DMS 273 (cell line): Measurements from ENCODE around the gene TTC27.

Source experiments
- DNase-seq: peaks from one replicate; lab custom pipeline; 2025; ENCODE audit not compliant: unreplicated experiment; lab: John Stamatoyannopoulos, UW

The TTC27 gene

DNA sequence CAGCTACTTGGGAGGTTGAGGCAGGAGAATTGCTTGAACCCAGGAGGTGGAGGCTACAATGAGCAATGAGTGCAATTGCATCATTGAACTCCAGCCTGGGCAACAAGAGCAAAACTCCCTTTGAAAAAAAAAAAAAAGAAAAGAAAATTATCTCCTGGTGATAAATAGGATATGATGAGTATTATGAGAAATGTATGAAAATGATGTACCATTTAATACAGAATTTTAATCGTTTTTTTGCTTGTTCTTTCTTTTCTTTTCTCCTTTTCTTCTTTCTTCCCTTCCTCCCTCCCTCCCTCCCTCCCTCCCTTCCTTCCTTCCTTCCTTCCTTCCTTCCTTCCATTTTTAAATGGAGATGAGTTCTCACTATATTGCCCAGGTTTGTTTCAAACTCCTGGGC, 40.4 kb downstream of the TTC27 start:
- DNase-seq, result no peak

DNA sequence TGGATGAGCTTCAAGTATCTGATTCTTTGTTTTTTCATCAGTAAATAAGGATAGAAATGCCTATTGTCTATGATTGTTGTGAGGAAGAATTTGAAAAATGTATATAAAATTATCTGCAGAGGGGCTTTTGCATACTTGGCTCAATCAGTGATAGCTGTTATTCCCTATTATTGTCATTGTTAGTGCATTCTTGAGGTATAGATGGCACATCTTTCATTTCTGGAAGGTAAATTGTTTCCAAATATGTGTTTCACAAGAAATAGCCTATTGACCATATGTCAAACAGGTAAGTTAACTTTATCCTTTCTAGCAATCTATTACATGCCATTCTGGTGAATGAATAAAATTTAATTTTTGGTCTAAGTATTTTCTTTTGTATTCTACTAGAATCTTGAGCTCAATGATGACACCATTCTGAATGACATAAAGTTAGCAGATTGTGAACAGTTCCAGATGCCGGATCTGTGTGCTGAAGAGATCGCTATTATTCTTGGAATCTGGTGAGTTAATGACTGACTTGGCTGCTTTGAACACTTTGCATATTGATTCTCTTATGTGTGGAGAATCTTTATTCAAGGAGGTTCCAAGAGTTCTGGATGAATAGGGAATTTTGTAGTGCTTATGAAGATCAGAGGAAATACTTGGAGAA, 44.2 kb downstream of the TTC27 start:
- no peak for DNase-seq

DNA sequence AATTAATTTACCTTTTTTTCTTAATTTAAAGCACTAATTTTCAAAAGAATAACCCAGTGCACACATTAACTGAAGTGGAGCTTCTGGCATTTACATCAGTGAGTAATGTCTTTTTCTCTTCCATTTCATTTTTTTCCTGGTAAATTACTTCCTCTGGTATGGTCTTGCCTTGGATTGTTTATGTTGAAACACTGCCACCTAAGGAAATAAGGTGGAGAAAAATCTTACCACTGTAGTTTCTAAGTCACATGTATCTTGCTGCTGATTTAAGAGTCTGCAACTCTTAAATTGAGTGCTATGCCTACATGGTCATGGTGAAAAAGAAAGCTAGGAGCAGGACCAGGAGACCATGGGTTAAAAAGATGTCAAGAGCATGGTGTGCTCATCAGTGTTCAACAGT, 51.0 kb downstream of the TTC27 start:
- no peak for DNase-seq

DNA sequence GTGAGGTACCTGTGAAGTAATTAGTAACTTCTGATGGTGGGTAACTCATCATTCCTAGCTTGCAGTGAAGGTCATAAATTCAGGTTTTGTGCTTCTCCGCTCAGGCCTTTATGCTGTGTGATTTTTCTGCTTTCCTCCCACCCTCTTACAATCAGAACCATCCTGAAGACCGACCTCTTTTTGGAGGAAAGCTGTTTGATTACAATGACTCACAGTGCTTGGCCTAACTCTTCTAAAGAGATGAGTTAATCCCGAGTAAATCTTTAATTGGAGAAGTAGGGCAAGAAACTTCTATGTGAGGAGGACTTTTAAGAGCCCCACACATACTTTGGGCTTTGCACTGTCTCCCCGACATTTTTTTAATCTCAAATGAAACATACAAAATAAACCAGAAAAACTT, 53.1 kb downstream of the TTC27 start:
- DNase-seq, result no peak

DNA sequence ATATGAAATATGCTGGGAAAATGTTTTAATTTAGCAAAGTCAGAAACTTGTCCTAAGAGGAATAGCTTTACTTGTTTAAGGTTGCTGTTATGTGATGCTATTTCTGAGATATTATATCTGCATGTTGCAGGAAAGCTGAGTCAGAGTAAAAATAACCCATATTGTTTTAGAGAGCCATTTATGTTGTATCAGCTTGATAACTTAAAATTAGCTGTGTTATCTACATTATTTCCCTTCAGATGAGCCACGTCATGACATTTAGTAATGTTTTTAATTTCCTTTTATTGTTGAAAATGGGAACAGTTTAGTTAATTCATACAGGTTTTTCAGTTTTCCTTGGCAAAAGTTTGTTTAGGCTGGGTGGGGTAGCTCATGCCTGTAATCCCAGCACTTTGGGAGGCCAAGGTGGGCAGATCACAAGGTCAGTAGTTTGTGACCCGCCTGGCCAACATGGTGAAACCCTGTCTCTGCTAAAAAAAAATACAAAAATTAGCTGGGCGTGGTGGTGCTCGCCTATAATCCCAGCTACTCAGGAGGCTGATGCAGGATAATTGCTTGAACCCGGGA, 55.8 kb downstream of the TTC27 start:
- DNase-seq, result no peak

DNA sequence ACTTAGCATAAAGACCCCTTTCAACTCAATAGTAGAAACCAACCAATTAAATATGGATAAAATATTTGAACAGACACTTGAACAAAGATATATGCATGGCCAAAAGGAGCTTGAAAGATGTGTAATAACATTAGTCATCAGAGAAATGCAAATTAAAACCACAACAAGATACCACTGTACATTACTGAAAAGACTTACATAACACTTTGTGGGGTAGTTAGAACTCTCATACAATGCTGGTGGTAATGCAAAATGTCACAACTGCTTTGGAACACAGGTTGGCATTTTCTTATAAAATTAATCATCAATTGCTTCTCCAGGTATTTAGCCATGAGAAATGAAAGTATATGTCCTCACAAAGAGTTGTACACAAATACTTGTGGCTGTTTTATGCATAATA, 60.7 kb downstream of the TTC27 start:
- no peak for DNase-seq

DNA sequence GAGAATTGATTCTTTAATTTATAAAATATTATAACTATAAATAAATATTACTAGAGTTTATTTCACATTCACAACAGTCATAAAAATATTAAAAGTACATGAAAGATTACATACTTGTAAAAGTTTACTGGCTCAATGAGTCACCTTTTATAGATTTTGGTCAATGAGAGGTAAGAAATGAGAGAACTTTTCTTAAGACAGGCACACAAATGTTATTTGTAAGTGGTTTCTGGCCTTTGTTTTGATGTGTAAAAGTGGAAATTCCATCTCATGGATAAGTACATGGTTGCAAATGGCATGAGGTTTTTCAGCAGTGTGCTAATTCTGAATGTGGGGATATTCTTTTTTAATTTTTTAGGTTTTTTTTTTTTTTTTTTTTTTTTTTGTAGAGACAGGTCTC, 63.8 kb downstream of the TTC27 start:
- DNase-seq, result no peak

DNA sequence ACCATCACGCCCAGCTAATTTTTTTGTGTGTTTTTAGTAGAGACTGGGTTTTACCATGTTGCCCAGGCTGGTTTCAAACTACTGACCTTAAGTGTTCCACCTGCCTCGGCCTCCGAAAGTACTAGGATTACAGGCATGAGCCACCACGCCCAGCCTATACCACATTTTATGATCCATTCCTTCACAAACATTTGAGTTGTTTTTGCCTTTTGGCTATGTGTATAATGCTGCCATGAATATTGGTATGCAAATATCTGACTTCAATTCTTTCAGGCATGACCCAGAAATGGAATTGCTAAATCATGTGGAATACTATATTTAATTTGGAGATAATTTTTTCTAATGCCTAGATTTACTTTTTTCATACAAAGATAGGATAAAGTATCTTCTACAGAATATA, 68.6 kb downstream of the TTC27 start:
- no peak for DNase-seq

DNA sequence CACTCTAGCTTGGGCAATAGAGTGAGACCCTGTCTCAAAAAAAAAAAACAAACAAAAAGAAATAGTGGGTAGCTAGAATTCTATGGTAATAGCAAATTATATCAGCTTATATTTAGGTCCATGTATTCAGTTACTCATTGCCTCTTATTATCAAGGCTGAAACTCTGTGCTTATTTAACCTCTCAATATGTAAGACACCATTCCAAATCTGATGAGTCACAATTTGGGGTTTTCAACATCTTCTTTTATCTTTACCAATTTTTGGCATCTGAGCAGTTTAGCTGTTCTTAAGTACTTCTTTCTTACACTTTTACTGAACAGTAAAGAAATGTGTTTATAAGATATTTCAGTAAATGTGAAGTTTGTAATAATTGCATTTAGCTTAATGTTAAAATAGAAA, 69.3 kb downstream of the TTC27 start:
- DNase-seq, result no peak

DNA sequence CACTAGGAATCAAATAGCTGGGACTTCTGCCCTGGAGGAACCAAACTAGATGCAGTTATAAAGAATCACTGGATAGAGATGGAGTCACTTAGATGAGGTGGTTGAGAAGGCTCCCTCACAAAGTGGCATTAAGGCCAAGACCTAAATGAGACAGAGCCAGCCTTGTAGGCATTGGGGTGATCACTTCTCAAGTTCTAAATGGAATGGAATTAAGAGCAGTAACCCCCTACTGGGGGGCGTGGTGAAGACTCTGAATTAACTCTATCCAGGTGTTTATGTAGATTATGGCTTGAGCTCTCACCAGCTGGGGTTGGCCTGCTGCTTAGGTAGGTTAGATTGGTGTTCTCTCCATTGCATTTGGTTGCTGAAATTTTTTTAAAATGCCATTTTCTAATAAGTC, 71.3 kb downstream of the TTC27 start:
- no peak for DNase-seq

DNA sequence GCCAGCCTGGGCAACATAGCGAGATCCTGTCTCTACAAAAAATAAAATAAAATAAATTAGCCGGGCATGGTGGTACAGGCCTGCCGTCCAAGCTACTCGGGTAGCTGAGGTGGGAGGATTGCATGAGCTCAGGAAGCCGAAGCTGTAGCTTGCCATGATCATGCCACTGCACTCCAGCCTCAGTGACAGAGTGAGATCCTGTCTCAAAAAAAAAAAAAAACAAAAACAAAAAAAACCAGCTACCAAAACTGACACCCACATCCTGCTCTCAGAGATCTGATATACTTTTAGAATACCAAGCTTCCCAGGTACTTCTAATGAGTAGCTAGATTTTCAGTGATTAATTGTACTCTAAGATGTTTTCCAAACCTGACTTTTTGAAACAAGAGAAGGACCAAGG, 74.0 kb downstream of the TTC27 start:
- no peak for DNase-seq

DNA sequence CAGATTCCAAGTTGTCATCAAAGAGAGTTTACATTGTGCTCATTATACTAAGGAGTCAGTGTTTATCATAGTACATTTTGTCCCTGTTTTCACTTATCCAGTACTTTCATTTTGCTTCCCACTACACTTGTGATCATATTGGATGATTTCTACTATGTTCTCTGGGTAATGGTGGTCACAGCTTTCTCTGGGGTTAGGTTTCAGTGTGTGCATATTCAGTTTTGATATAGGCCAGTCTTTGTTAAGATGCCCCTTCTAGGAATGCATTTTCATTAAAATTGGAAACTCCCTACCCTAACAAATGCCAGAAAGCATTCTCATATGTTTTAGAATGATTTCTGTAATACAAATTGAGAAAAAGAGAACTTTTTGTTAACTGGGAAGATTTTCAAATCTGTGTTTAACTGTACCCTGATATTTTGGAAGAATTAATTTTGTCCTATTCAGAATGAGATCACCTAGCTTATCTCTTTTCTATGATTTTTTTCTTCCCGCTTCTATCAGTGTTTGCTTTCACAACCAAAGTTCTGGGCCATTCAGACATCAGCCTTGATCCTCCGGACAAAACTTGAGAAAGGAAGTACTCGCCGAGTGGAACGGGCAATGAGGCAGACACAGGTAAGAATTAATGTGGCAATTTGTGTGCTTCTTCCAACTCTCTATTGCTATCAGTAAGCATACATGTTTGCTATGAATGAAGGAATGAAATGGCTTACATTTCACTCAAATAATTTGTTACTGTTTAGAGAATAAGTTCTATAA, 74.6 kb downstream of the TTC27 start:
- no peak for DNase-seq

DNA sequence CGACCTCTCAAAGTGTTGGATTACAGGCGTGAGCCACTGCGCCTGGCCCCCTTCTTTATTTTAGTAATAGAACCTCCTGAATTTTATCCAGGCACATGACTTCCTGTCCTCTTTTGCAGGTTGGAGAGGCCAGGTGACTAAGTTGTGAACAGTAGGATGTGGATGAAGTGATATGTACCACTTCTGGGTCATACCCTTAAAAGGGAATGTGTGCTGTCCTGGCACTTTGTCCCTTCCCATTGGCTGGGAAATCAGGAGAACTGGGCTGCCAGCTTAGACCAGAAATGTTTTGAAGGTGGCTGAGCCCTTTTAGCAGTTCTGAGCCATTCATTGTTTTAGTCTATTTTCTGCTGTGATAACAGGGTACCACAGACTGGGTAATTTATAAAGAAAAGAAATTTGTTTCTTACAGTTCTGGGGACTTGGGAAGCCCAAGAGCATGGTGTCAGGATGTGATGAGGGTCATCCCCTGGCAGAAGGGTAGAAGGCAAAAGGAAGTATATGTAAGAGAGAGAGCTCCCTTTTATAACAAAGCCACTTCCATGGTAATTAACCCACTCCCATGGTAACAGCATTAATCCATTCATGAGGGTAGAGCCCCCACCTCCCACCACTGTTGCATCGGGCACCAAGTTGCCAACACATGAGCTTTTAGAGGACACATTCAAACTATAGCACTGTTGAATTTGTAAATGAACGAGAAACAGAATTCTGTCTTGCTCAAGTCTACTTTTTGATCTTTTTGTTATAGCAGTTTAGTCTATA, 79.1 kb downstream of the TTC27 start:
- DNase-seq, result no peak

DNA sequence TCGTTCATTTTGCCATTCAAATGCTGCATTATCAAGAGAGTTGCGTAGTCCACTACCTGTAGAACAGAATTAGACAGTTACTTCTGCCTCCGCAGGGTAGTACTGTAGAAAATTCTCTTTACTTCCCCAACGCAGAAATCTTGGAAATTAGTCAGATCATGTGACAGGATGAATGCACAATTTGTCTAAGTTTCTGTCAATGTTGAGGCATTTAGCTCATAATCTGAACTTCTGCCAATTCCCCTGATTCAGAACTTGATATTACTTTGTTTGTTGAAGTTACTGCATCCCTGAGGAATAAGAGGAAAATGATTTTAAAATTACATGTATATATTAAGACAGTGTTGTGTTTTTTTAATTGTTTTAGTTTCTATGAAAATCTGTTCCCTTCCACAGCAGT, 83.4 kb downstream of the TTC27 start:
- DNase-seq, result no peak

DNA sequence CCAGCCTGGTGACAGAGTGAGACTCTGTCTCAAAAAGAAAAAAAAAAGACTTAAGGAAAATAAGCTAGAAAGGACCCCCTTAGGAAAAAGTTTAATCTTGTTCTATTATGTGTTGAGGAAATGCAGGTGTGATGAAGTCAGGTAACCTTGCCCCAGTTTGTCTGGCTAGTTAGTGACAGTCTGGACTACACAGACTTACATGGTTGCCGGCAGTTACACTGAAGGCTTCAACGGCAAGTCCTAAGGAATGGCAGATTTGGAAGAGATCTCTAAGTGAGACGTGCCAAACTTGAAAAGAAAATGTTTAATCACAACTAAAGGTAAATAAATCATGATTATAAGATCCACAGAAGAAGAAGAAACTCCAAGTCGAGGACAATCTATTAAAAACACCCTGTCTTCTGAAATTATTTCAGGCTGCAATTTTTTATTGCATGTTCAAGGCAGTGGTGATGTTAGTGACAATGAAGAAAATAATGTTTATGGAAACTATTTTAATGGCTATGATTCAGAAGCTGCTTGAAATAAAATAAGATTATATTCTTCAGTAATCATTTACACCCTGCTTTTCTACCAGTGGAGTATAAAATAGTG, 84.2 kb downstream of the TTC27 start:
- no peak for DNase-seq

DNA sequence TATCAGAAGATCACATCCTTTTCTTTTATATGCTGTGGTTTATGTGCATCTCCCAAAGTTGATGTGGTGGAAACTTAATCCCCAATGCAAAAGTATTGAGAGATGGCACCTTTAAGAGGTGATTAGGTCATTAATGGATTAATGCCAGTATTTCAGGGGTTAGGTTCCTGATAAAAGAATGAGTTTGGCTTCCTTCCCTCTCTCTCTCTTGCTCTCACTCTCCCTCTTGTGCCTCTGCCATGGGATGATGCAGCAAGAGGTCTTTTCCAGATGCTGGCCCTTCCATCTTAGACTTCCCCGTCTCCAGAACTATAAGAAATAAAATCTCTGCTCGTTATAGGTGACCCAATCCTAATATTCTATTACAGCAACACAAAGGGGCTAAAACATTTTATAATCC, 85.0 kb downstream of the TTC27 start:
- DNase-seq, result peak; percentile 80

DNA sequence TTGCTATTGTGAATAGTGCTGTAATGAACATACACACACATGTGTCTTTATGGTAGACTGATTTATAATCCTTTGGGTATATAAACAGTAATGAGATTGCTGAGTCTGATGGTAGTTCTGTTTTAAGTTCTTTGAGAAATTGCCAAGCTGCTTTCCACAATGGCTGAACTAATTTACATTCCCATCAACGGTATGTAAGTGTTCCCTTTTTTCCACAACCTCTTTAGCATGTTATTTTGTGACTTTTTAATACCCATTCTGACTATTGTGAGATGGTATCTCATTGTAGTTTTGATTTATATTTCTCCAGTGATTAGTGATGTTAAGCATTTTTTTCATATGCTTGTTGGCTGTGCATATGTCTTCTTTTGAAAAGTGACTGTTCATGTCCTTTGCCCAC, 86.7 kb downstream of the TTC27 start:
- DNase-seq, result peak; percentile 20

DNA sequence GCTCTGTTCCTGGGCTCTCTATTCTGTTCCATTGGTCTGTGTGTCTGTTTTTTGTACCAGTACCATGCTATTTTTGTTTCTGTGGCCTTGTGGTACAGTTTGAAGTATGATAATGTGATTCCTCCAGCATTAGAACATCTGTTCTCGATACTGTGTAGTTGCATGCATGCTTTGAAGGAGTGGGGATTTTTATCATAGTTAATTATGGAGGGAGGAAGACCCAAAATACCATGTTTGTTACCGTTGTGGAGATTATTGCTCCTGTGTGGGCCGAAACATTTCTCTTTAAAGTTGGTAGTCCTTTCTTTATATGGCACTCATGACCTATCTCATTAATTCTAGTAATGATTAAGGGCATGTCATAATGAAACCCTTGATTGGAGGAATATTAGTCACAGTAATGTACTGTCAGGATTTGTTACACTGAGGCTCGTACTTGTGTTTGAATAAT, 87.6 kb downstream of the TTC27 start:
- peak; percentile 78 for DNase-seq

DNA sequence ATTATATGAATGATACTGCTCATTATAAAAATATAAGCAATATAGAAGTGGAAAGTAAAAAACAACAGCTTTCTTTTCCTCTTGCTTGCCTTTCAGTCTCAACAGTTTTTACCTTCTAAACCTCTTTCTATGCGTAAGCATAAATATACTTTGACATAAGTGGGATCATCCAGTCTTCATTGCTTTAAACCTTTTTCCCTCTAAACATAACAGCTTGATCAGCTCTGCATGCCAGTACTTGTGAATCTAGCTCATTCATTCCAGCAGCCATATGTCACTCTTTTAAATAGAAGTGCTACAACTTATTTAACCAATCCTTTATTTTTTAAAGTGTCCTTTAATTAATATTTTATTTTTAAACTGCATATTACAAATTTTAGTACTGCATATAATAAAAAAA, 88.1 kb downstream of the TTC27 start:
- peak; percentile 85 for DNase-seq

DNA sequence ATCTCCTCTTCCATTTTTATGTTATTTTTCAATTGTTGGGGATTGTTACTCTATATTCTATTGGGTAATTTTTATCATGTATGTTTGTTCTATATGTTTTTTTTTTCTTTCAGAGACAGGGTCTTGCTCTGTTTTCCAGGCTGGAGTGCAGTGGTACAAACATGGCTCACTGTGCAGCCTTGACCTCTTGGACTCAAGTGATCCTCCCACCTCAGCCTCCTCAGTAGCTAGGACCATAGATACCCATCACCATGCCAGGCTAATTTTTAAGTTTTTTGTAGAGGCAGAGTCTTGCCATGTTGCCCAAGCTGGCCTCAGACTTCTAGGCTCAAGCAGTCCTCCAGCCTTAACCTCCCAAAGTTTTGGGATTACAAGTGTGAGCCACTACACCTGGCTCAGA, 88.7 kb downstream of the TTC27 start:
- no peak for DNase-seq

DNA sequence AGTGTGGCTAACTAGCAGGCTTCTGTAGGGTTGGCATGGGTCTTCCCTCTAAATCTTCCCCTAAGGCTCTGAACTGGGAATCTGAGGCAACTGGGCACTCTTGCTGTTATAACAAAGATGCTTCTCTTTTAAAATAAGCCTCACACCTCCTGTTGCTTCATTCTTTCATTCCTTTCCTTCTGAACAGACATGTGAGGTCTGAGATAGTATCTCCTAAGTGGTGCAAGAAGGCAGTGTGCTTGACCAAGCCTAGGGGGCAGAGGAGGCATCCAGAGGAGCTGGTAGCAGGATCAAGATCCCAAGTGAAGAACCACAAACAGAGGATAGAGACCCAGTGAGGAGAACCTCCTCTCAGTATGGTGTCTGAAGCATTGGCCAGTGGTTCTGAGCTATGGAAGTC, 90.9 kb downstream of the TTC27 start:
- no peak for DNase-seq
